HepG2 (cell line): Measurements from ENCODE around the gene RHBDF2. TPM values are rescaled to one million over a fixed set of nuclear protein-coding genes. Genes with fewer than 3 reads are reported as not detected.
A peak's percentile ranks its signal among the peaks of the same experiment; 100 is the strongest.

ENCODE experiments used
- ATAC-seq: fragments of 200-7000 bp; cut with Tn5 transposase; 3 replicates; pipeline ENCODE4 v1.9.1; 2020; ENCODE audit warnings: mild to moderate bottlenecking, moderate library complexity
- BruUV-seq: library from RNA; stranded (reverse); fragments of 400-500 nt; replicated peaks from 2 replicates; lab custom pipeline; 2021; lab: Mats Ljungman, UMichigan
- CTCF ChIA-PET: fragments of 300-600 bp; formaldehyde crosslinking; extraction: SDS; loops from one replicate; lab custom pipeline; 2021; ENCODE audit warnings: low total read pairs, inconsistent platforms, low intra/inter-chr PET ratio; lab: Yijun Ruan, JAX
- POLR2A ChIA-PET: fragments of 350-600 bp; sonication (Branson Sonifier 250); formaldehyde crosslinking; loops from one replicate; lab custom pipeline; 2020; ENCODE audit warnings: antibody characterized with exemption, inconsistent platforms; lab: Yijun Ruan, JAX
- DNase-seq: peaks from one replicate; pipeline ENCODE4 v3.0.0-alpha.2; 2015; ENCODE audit warnings: low spot score
- FAIRE-seq: peaks from 3 replicates; lab custom pipeline; 2011; peaks lifted over from hg19 to GRCh38; lab: Jason Lieb, UNC
- H2AFZ ChIP-seq: one replicate; pipeline ENCODE4 v1.6.1; 2011; ENCODE audit warnings: low read length, inconsistent platforms
- H3K27ac ChIP-seq: fragments of 300-600 bp; 3 replicates; pipeline ENCODE4 v1.8.0; 2011; ENCODE audit warnings: mixed run types, mild to moderate bottlenecking, mixed read lengths, low read length, inconsistent platforms; ENCODE audit not compliant: insufficient read depth; ENCODE audit errors: extremely low read length
- H3K27me3 ChIP-seq, 2 experiments: fragments of 200-600 bp in 1 of 2; 2 replicates in 1 of 2; 3 replicates in 1 of 2; pipeline versions ENCODE4 v1.6.0 to v1.8.0; 2011; ENCODE audit warnings: low read length in 2 of 2, mild to moderate bottlenecking in 2 of 2, moderate library complexity in 2 of 2, inconsistent platforms in 1 of 2; ENCODE audit not compliant: insufficient read depth in 2 of 2, control insufficient read depth in 1 of 2
- H3K36me3 ChIP-seq, 2 experiments: fragments of 200-600 bp in 1 of 2; replicated peaks in 1 of 2; 2 replicates in 1 of 2; 3 replicates in 1 of 2; pipeline versions ENCODE4 v1.5.1 to v1.8.0; 2011; ENCODE audit warnings: low read length in 2 of 2, inconsistent platforms in 1 of 2; ENCODE audit not compliant: insufficient read depth in 2 of 2, control insufficient read depth in 1 of 2
- H3K4me1 ChIP-seq: 2 replicates; pipeline ENCODE4 v1.5.1; 2012; ENCODE audit warnings: low read length, inconsistent platforms; ENCODE audit not compliant: insufficient read depth
- H3K4me2 ChIP-seq: 2 replicates; pipeline ENCODE4 v1.6.0; 2011; ENCODE audit warnings: low read depth, low read length, inconsistent platforms
- H3K4me3 ChIP-seq, 3 experiments: fragments of 200-600 bp in 1 of 3; sonication (generic), shearing (Covaris generic) in 1 of 3; replicated peaks in 1 of 3; 2 replicates each; pipeline ENCODE4 v1.5.1; 2011 to 2016; ENCODE audit warnings: low read length in 3 of 3, inconsistent platforms in 2 of 3, low read depth in 2 of 3, mild to moderate bottlenecking in 2 of 3, control low read depth in 1 of 3, mixed read lengths in 1 of 3; ENCODE audit not compliant: insufficient read depth in 1 of 3
- H3K79me2 ChIP-seq: one replicate; pipeline ENCODE4 v1.6.1; 2011; ENCODE audit warnings: low read length, inconsistent platforms; ENCODE audit not compliant: insufficient read depth
- H3K9ac ChIP-seq: 2 replicates; pipeline ENCODE4 v1.6.0; 2011; ENCODE audit warnings: mild to moderate bottlenecking, low read depth, low read length, inconsistent platforms; ENCODE audit not compliant: insufficient read depth
- H3K9me3 ChIP-seq: 2 replicates; pipeline ENCODE4 v1.5.1; 2012; ENCODE audit warnings: mild to moderate bottlenecking, low read length
- H4K20me1 ChIP-seq: 2 replicates; pipeline ENCODE4 v1.6.0; 2011; ENCODE audit warnings: inconsistent platforms, mild to moderate bottlenecking, low read length, moderate library complexity; ENCODE audit not compliant: insufficient read depth
- ADNP ChIP-seq: sonication (generic); formaldehyde crosslinking; IDR thresholded peaks from 2 replicates; pipeline ENCODE4 v1.4.0; 2020; ENCODE audit warnings: missing genetic modification reagents
- CREM ChIP-seq, 2 experiments: sonication (generic) in 1 of 2; formaldehyde crosslinking in 1 of 2; IDR thresholded peaks; 2 replicates each; pipeline versions ENCODE4 v1.4.0 to v1.6.1; 2016 to 2020; ENCODE audit warnings: antibody characterized with exemption in 1 of 2, mild to moderate bottlenecking in 1 of 2, missing genetic modification reagents in 1 of 2
- ELF1 ChIP-seq: sonication (generic); formaldehyde crosslinking; IDR thresholded peaks from 2 replicates; pipeline ENCODE4 v1.4.0; 2020; ENCODE audit warnings: missing genetic modification reagents
- HNRNPH1 ChIP-seq: fragments of 200-400 bp; formaldehyde crosslinking; optimal IDR thresholded peaks from 2 replicates; pipeline ENCODE3; 2017; ENCODE audit warnings: mild to moderate bottlenecking, low read depth, low read length
- KDM3A ChIP-seq: IDR thresholded peaks from 2 replicates; pipeline ENCODE4 v1.6.1; 2018; ENCODE audit warnings: low read depth, missing compliant biosample characterization
- MAFF ChIP-seq: IDR thresholded peaks from 2 replicates; pipeline ENCODE4 v1.6.1; 2011; ENCODE audit warnings: low read depth, low read length, improper control_type of control experiment
- MAFK ChIP-seq, 2 experiments: IDR thresholded peaks in 1 of 2; conservative IDR thresholded peaks in 1 of 2; 2 replicates each; pipeline ENCODE4 v1.6.1; 2011; ENCODE audit warnings: improper control_type of control experiment in 2 of 2, low read length in 2 of 2
- ONECUT2 ChIP-seq: sonication (generic); formaldehyde crosslinking; IDR thresholded peaks from 2 replicates; pipeline ENCODE4 v1.4.0; 2020; ENCODE audit warnings: missing genetic modification reagents
- PRMT3 ChIP-seq: sonication (generic); formaldehyde crosslinking; IDR thresholded peaks from 2 replicates; pipeline ENCODE4 v1.8.1; 2022; ENCODE audit warnings: low read depth, mild to moderate bottlenecking, moderate library complexity, missing genetic modification reagents, borderline replicate concordance
- RBM22 ChIP-seq: fragments of 200-400 bp; formaldehyde crosslinking; optimal IDR thresholded peaks from 2 replicates; pipeline ENCODE3; 2017; ENCODE audit warnings: mild to moderate bottlenecking, low read length, moderate library complexity
- REL ChIP-seq: sonication (generic); formaldehyde crosslinking; conservative IDR thresholded peaks from 2 replicates; pipeline ENCODE4 v1.8.0; 2022; ENCODE audit warnings: mild to moderate bottlenecking, missing genetic modification reagents, moderate library complexity
- TP53 ChIP-seq: sonication (generic); formaldehyde crosslinking; conservative IDR thresholded peaks from 2 replicates; pipeline ENCODE4 v1.4.0; 2020; ENCODE audit warnings: missing genetic modification reagents
- ZBTB7B ChIP-seq: sonication (generic); formaldehyde crosslinking; IDR thresholded peaks from 2 replicates; pipeline ENCODE4 v1.4.0; 2020; ENCODE audit warnings: missing genetic modification reagents
- ZMYM4 ChIP-seq: sonication (generic); formaldehyde crosslinking; IDR thresholded peaks from 2 replicates; pipeline ENCODE4 v1.8.1; 2023; ENCODE audit warnings: mild to moderate bottlenecking, missing genetic modification reagents
- ZNF207 ChIP-seq: fragments of 450-650 bp; IDR thresholded peaks from 2 replicates; pipeline ENCODE4 v1.6.1; 2016; ENCODE audit warnings: antibody characterized with exemption, borderline replicate concordance
- ZNF30 ChIP-seq: sonication (generic); formaldehyde crosslinking; IDR thresholded peaks from 2 replicates; pipeline ENCODE4 v1.5.0; 2020; ENCODE audit warnings: mild to moderate bottlenecking, missing genetic modification reagents
- ZNF724P ChIP-seq: sonication (generic); formaldehyde crosslinking; IDR thresholded peaks from 2 replicates; pipeline ENCODE4 v1.8.0; 2022; ENCODE audit warnings: missing genetic modification reagents, borderline replicate concordance
- ZNF878 ChIP-seq: sonication (generic); formaldehyde crosslinking; IDR thresholded peaks from 2 replicates; pipeline ENCODE4 v1.8.1; 2023; ENCODE audit warnings: mild to moderate bottlenecking, missing genetic modification reagents, moderate library complexity
- WGBS: methylation state at CpG from one replicate; pipeline ENCODE4 v1.1.6; 2017; ENCODE audit warnings: low lambda C conversion rate; 5-methylcytosine and 5-hydroxymethylcytosine counted together
- in situ Hi-C: cut with HindIII; loops from 2 replicates; pipeline ENCODE4 v1.10.0; 2017; ENCODE audit warnings: low pct_unique_long_range_greater_than_20kb; ENCODE audit not compliant: extremely low pct_ligation_motif_present
- intact Hi-C: fragments of 100-400 bp; cut with micrococcal nuclease; formaldehyde crosslinking; loops from one replicate; pipeline ENCODE4 v1.10.0; 2022; ENCODE audit not compliant: unreplicated experiment
- polyA plus RNA-seq, 8 experiments: library from polyadenylated mRNA; depleted of rRNA in 3 of 8; stranded (reverse) in 7 of 8; unstranded in 1 of 8; fragments of >200 nt; fragmentation: Illumina TruSeq in 4 of 8; extraction: Trizol in 4 of 8; gene quantifications; 2 replicates each; pipeline versions ENCODE4 v1.2.1 to v1.2.3, GENCODE V29; 2011 to 2016; ENCODE audit warnings: low read depth in 4 of 8, missing spikeins in 1 of 8, mixed read lengths in 1 of 8; ENCODE audit not compliant: insufficient read depth in 1 of 8
- total RNA-seq, 5 experiments: library from RNA; depleted of rRNA; stranded (reverse); fragments of >200 nt; fragmentation: Illumina TruSeq; extraction: Trizol; gene quantifications; 2 replicates each; pipeline ENCODE4 v1.2.3, GENCODE V29; 2016; ENCODE audit warnings: low read depth in 1 of 5
- TF ChIP-seq, protein P1 (sequence below): sonication (generic); formaldehyde crosslinking; IDR thresholded peaks from 2 replicates; pipeline ENCODE4 v1.4.0; 2020; ENCODE audit warnings: missing genetic modification reagents
- TF ChIP-seq, protein P2 (sequence below): sonication (generic); formaldehyde crosslinking; IDR thresholded peaks from 2 replicates; pipeline ENCODE4 v1.5.1; 2020; ENCODE audit warnings: missing genetic modification reagents, mild to moderate bottlenecking, borderline replicate concordance

Gene RHBDF2
- total and polyA plus RNA-seq, 2 of the 13 experiments (the other 11 are each of a cell fraction or from before 2014, with no cell fraction given), result 7.8 to 24.2 TPM

DNA sequence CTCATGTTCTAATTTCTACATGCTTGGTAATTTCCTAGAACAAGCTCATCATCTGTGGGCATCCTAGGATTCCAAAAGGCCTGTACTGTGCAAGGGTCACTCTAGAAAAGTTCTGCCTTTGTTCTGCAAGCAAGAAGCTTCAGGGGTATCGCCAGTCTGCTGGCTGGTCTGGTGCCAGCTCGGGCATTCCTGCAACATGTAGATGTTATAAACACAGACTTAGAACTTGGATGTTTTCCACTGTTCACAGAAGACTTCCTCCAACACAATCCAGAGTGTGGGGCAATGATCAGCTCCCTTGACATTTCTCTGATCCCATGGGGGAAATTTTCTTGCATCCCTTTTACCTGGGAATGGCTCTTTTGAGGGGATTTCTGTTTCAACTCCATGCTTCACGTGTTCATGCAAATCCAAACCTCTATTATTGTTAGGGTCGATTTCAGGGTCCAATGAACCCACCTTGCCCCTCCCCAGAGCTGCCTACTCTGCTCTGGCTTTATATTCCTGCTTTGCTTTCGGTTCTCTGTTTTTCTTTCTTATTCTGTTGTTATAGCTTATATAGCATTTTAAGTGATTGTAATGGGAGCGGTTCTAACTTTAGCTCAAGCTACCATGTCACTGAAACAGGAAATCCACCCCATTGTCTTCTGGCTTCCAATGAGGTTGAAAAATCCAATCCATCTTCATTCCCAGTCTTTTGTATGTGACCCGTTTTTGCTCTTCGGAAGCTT is 73.6 kb downstream of the RHBDF2 start:
- Histone ChIP-seq H3K27ac (no peak overlapping the region), H3K4me1 (peaks cover 12% of the 10 kb centered on the region; the same call in 1 of the 2 replicates), H3K27me3 (no peaks in the 10 kb centered on the region), H3K9ac (no peak overlapping the region), H3K4me2 (no peak overlapping the region), H3K36me3 (peaks cover 3 to 10% of the 10 kb centered on the region in 2 experiments; a peak in 3 of 5 replicates), H3K9me3 (no peaks in the 10 kb centered on the region), H2AFZ (no peak overlapping the region), H3K79me2 (peaks cover 70% of the 10 kb centered on the region), H4K20me1 (peaks cover 23% of the 10 kb centered on the region), H3K4me3 (no peak overlapping the region)
- TF ChIP-seq MAFF (peak; percentile 15; the same call in 1 of the 2 replicates), ZNF724P (CRISPR knock-in tag) (no peak), ZNF878 (CRISPR knock-in tag) (no peak), ZBTB7B (CRISPR knock-in tag) (no peak), HNRNPH1 (no peak), ZMYM4 (CRISPR knock-in tag) (no peak), ZNF207 (no peak), MAFK (conservative IDR thresholded peaks at IDR 0.05 in 1 of 2, IDR thresholded peaks at IDR 0.05 in 1 of 2; ENCODE audit: low read length in 2 of 2) (peak in 1 of 2 experiments; percentile 26; a peak in 2 of 4 replicates), CREM (IDR thresholded peaks at IDR 0.05) (no peak), CREM (CRISPR knock-in tag; IDR thresholded peaks at IDR 0.05) (no peak), ELF1 (CRISPR knock-in tag) (no peak), TP53 (CRISPR knock-in tag) (no peak), PRMT3 (CRISPR knock-in tag) (no peak), ZNF30 (no peak), REL (CRISPR knock-in tag) (no peak), ONECUT2 (CRISPR knock-in tag) (no peak), ADNP (CRISPR knock-in tag) (no peak), KDM3A (CRISPR knock-in tag) (no peak), RBM22 (peak; percentile 65)
- TF ChIP-seq, protein P1, sequence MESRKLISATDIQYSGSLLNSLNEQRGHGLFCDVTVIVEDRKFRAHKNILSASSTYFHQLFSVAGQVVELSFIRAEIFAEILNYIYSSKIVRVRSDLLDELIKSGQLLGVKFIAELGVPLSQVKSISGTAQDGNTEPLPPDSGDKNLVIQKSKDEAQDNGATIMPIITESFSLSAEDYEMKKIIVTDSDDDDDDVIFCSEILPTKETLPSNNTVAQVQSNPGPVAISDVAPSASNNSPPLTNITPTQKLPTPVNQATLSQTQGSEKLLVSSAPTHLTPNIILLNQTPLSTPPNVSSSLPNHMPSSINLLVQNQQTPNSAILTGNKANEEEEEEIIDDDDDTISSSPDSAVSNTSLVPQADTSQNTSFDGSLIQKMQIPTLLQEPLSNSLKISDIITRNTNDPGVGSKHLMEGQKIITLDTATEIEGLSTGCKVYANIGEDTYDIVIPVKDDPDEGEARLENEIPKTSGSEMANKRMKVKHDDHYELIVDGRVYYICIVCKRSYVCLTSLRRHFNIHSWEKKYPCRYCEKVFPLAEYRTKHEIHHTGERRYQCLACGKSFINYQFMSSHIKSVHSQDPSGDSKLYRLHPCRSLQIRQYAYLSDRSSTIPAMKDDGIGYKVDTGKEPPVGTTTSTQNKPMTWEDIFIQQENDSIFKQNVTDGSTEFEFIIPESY (CRISPR knock-in tag), result peak; percentile 8; the same call in 1 of the 2 replicates
- TF ChIP-seq, protein P2, sequence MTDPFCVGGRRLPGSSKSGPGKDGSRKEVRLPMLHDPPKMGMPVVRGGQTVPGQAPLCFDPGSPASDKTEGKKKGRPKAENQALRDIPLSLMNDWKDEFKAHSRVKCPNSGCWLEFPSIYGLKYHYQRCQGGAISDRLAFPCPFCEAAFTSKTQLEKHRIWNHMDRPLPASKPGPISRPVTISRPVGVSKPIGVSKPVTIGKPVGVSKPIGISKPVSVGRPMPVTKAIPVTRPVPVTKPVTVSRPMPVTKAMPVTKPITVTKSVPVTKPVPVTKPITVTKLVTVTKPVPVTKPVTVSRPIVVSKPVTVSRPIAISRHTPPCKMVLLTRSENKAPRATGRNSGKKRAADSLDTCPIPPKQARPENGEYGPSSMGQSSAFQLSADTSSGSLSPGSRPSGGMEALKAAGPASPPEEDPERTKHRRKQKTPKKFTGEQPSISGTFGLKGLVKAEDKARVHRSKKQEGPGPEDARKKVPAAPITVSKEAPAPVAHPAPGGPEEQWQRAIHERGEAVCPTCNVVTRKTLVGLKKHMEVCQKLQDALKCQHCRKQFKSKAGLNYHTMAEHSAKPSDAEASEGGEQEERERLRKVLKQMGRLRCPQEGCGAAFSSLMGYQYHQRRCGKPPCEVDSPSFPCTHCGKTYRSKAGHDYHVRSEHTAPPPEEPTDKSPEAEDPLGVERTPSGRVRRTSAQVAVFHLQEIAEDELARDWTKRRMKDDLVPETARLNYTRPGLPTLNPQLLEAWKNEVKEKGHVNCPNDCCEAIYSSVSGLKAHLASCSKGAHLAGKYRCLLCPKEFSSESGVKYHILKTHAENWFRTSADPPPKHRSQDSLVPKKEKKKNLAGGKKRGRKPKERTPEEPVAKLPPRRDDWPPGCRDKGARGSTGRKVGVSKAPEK, result no peak
- ChIA-PET POLR2A (interaction anchor here (0.6 to 1.2 kb wide), 2 partner anchors 73 to 295 kb away, joined by 3 to 4 read pairs; no protein-coding TSS in a partner anchor), CTCF (no interaction called here)
- in situ Hi-C loops (no loop called here), intact Hi-C loops (loop anchor here (2.0 kb wide), 1 partner anchor 25 kb away; the partner anchor contains the start of gene UBE2O)
- 85% methylated on average over 8 of the region's 8 CpGs for WGBS
- ATAC-seq, result no peak
- TSS peak; percentile 16 for BruUV-seq
- DNase-seq, result no peak
- no peak for FAIRE-seq
